K562 (cell line): ENCODE measurements around the gene TMIGD2. TPM values are rescaled to one million over a fixed set of nuclear protein-coding genes. Genes with fewer than 3 reads are reported as not detected.
"Not testable (repeated sequence)": the region's sequence is repeated elsewhere in the genome, so short reads cannot be mapped to it uniquely, and the experiment has no call there.

ENCODE experiments used
- ATAC-seq: fragments of 200-7000 bp; cut with Tn5 transposase; 3 replicates; pipeline ENCODE4 v1.9.1; 2020; ENCODE audit warnings: moderate library complexity
- BruUV-seq: library from RNA; stranded (reverse); fragments of 400-500 nt; replicated peaks from 2 replicates; lab custom pipeline; 2021; lab: Mats Ljungman, UMichigan
- CTCF ChIA-PET: fragments of 300-600 bp; formaldehyde crosslinking; extraction: SDS; loops from one replicate; lab custom pipeline; 2021; ENCODE audit warnings: low intra/inter-chr PET ratio; lab: Yijun Ruan, JAX
- POLR2A ChIA-PET: fragments of 300-600, 350-650 bp; sonication (Branson Sonifier 250); formaldehyde crosslinking; extraction: SDS; loops from one replicate; lab custom pipeline; 2021; ENCODE audit warnings: antibody characterized with exemption, inconsistent platforms; lab: Yijun Ruan, JAX
- DNase-seq, 4 experiments: peaks; one replicate each; pipeline versions ENCODE4 v3.0.0 to v3.0.0-alpha.2; 2011 to 2018; ENCODE audit warnings: low spot score in 3 of 4, mixed read lengths in 3 of 4; ENCODE audit errors: extremely low read depth in 1 of 4
- FAIRE-seq: peaks from 2 replicates; lab custom pipeline; 2011; peaks lifted over from hg19 to GRCh38; lab: Jason Lieb, UNC
- H2AFZ ChIP-seq: 2 replicates; pipeline ENCODE4 v1.6.0; 2011; ENCODE audit warnings: low read depth, low read length, control low read depth, inconsistent platforms
- H3K27ac ChIP-seq: fragments of 200-600 bp; 3 replicates; pipeline ENCODE4 v1.8.0; 2011; ENCODE audit warnings: low read depth, mild to moderate bottlenecking, control low read depth, inconsistent platforms, low read length, moderate library complexity, mixed read lengths; ENCODE audit errors: extremely low read depth
- H3K27me3 ChIP-seq, 2 experiments: fragments of 300-600 bp in 1 of 2; 2 replicates in 1 of 2; 3 replicates in 1 of 2; pipeline versions ENCODE4 v1.6.0 to v1.8.0; 2011; ENCODE audit warnings: inconsistent platforms in 2 of 2, low read length in 2 of 2, mild to moderate bottlenecking in 1 of 2, mixed read lengths in 1 of 2, moderate library complexity in 1 of 2; ENCODE audit not compliant: control insufficient read depth in 2 of 2, insufficient read depth in 2 of 2
- H3K36me3 ChIP-seq: fragments of 300-600 bp; 3 replicates; pipeline ENCODE4 v1.8.0; 2011; ENCODE audit warnings: mild to moderate bottlenecking, low read length, inconsistent platforms; ENCODE audit not compliant: control insufficient read depth, insufficient read depth
- H3K4me1 ChIP-seq, 2 experiments: fragments of 200-600 bp in 1 of 2; replicated peaks in 1 of 2; 2 replicates in 1 of 2; 3 replicates in 1 of 2; pipeline versions ENCODE4 v1.5.1 to v1.8.0; 2011; ENCODE audit warnings: inconsistent platforms in 2 of 2, low read length in 2 of 2, mild to moderate bottlenecking in 1 of 2, mixed read lengths in 1 of 2, moderate library complexity in 1 of 2; ENCODE audit not compliant: control insufficient read depth in 2 of 2, insufficient read depth in 2 of 2
- H3K4me2 ChIP-seq: 2 replicates; pipeline ENCODE4 v1.6.1; 2011; ENCODE audit warnings: low read length, control low read depth, inconsistent platforms, mixed read lengths; ENCODE audit not compliant: insufficient read depth
- H3K4me3 ChIP-seq: fragments of 200-600 bp; sonication (generic), shearing (Covaris generic); 2 replicates; pipeline ENCODE4 v1.5.1; 2016; ENCODE audit warnings: control low read depth, inconsistent platforms
- H3K79me2 ChIP-seq: fragments of 200-600 bp; 3 replicates; pipeline ENCODE4 v1.8.0; 2011; ENCODE audit warnings: low read length, inconsistent platforms; ENCODE audit not compliant: control insufficient read depth, insufficient read depth
- H3K9ac ChIP-seq, 2 experiments: 2 replicates each; pipeline versions ENCODE4 v1.6.0 to v1.6.1; 2011; ENCODE audit warnings: low read depth in 2 of 2, low read length in 2 of 2, control low read depth in 1 of 2, inconsistent platforms in 1 of 2, mild to moderate bottlenecking in 1 of 2, mixed read lengths in 1 of 2; ENCODE audit not compliant: insufficient read depth in 1 of 2
- H3K9me1 ChIP-seq: one replicate; pipeline ENCODE4 v1.6.0; 2011; ENCODE audit warnings: inconsistent platforms, mild to moderate bottlenecking, low read length, moderate library complexity; ENCODE audit not compliant: control insufficient read depth, insufficient read depth
- H3K9me3 ChIP-seq: replicated peaks from 2 replicates; pipeline ENCODE4 v1.5.1; 2011; ENCODE audit warnings: low read depth, low read length, inconsistent platforms; ENCODE audit not compliant: control insufficient read depth, insufficient read depth
- H4K20me1 ChIP-seq: replicated peaks from 2 replicates; pipeline ENCODE4 v1.6.1; 2011; ENCODE audit warnings: low read length, inconsistent platforms, mixed read lengths; ENCODE audit not compliant: control insufficient read depth, insufficient read depth
- BCOR ChIP-seq: fragments of 450-650 bp; IDR thresholded peaks from 2 replicates; pipeline ENCODE4 v1.6.1; 2016
- FOXK1 ChIP-seq: sonication (generic); formaldehyde crosslinking; IDR thresholded peaks from 2 replicates; pipeline ENCODE4 v1.8.0; 2022; ENCODE audit warnings: missing genetic modification reagents, mild to moderate bottlenecking, borderline replicate concordance
- ID3 ChIP-seq, 2 experiments: fragments of 250-450 bp in 1 of 2; fragments of 450-650 bp in 1 of 2; sonication (Bioruptor Pico) in 1 of 2; IDR thresholded peaks; 2 replicates each; pipeline versions ENCODE4 v1.6.1 to v1.8.0; 2016 to 2021; ENCODE audit warnings: mild to moderate bottlenecking in 2 of 2, moderate library complexity in 2 of 2, missing compliant biosample characterization in 1 of 2, missing genetic modification characterization in 1 of 2
- KDM1A ChIP-seq, 2 experiments: fragments of 450-650 bp; IDR thresholded peaks; 2 replicates each; pipeline ENCODE4 v1.6.1; 2016; ENCODE audit warnings: mild to moderate bottlenecking in 2 of 2
- KDM2B ChIP-seq: fragments of 250-450 bp; sonication (Bioruptor Pico); IDR thresholded peaks from 2 replicates; pipeline ENCODE4 v1.8.0; 2021; ENCODE audit warnings: mild to moderate bottlenecking, moderate library complexity
- PTBP1 ChIP-seq: fragments of 200-400 bp; formaldehyde crosslinking; IDR thresholded peaks from 2 replicates; pipeline ENCODE4 v1.6.1; 2017; ENCODE audit warnings: low read depth, low read length
- SMARCA5 ChIP-seq: fragments of 450-650 bp; IDR thresholded peaks from 2 replicates; pipeline ENCODE4 v1.6.1; 2016
- WHSC1 ChIP-seq: IDR thresholded peaks from one replicate; pipeline ENCODE4 v1.6.1; 2012; ENCODE audit warnings: low read length, control low read depth, inconsistent platforms
- ZFP36 ChIP-seq: fragments of 150-350 bp; IDR thresholded peaks from 2 replicates; pipeline ENCODE4 v1.6.1; 2018; ENCODE audit warnings: low read length, low read depth; ENCODE audit not compliant: partially characterized antibody
- WGBS: fragments of 100-300 bp; shearing (Covaris generic); methylation state at CpG from one replicate; pipeline ENCODE4 v1.1.6; 2016; ENCODE audit warnings: low coverage, mixed read lengths; ENCODE audit not compliant: insufficient coverage; ENCODE audit errors: missing lambda C conversion rate; 5-methylcytosine and 5-hydroxymethylcytosine counted together
- in situ Hi-C: fragments of 300-500 bp; cut with MboI; formaldehyde crosslinking; loops from 4 replicates; pipeline ENCODE4 v1.15.0; 2018; ENCODE audit warnings: inconsistent platforms, mixed read lengths
- intact Hi-C: fragments of 100-400 bp; cut with micrococcal nuclease; formaldehyde crosslinking; loops from 2 replicates; pipeline ENCODE4 v1.14.2; 2022
- polyA plus RNA-seq, 8 experiments: library from polyadenylated mRNA; depleted of rRNA in 4 of 8; stranded (reverse) in 5 of 8; unstranded in 3 of 8; fragments of >200 nt; fragmentation: Nextera tagmentation in 2 of 8; fragmentation: Illumina TruSeq in 1 of 8; extraction: Ambion mirVana in 2 of 8; extraction: Trizol in 1 of 8; gene quantifications; 2 replicates each; pipeline versions ENCODE4 v1.2.1 to v1.2.3, GENCODE V29; 2011 to 2014; ENCODE audit warnings: inconsistent platforms in 1 of 8, missing spikeins in 1 of 8
- total RNA-seq, 7 experiments: library from RNA; depleted of rRNA in 6 of 7; stranded (reverse); fragments of >200 nt in 6 of 7; fragmentation: Illumina TruSeq in 2 of 7; extraction: Trizol in 2 of 7; gene quantifications; 2 replicates each; pipeline versions ENCODE4 v1.2.1 to v1.2.3, GENCODE V29; 2011 to 2021; ENCODE audit warnings: low replicate concordance in 1 of 7

TMIGD2 gene
- total and polyA plus RNA-seq, 9 of the 15 experiments (the other 6 are each of a cell fraction or from before 2014, with no cell fraction given) = not detected

- H3K79me2 ChIP-seq = no peaks in the 10 kb centered on the region; the same call in 2 of the 3 replicates
- peaks cover 0 to 27% of the 10 kb centered on the region in 2 experiments; a peak in 2 of 5 replicates for H3K4me1 ChIP-seq
- H2AFZ ChIP-seq = no peak overlapping the region
- POLR2A ChIA-PET = interaction anchor here (2.1 kb wide), 1 partner anchor 9 kb away, joined by 7 read pairs; no protein-coding TSS in a partner anchor
- no peaks in the 10 kb centered on the region for H3K27me3 ChIP-seq
- H3K27ac ChIP-seq = no peak overlapping the region
- H3K4me3 ChIP-seq = no peak overlapping the region
- H3K9me3 ChIP-seq = no peaks in the 10 kb centered on the region
- FAIRE-seq (no peak), ATAC-seq (no peak), DNase-seq (no peak)
- H3K36me3 ChIP-seq = peaks cover 22% of the 10 kb centered on the region; the same call in 2 of the 3 replicates
- no peak overlapping the region for H3K4me2 ChIP-seq
- 69% methylated on average over 4 of the region's 8 CpGs for WGBS
- TF ChIP-seq FOXK1 (CRISPR knock-in tag) (no peak), KDM2B (CRISPR knock-in tag) (no peak), BCOR (peak; percentile 88), SMARCA5 (peak; percentile 86), PTBP1 (0 out of 2 replicates have a peak, but pooled peaks have one; percentile 55), KDM1A (IDR thresholded peaks at IDR 0.05) (peak; percentile 66 to 81; a peak in 3 of 4 replicates), ID3 (CRISPR knock-in tag; IDR thresholded peaks at IDR 0.05) (no peak), ID3 (tag; IDR thresholded peaks at IDR 0.05) (no peak), ZFP36 (peak; percentile 73), WHSC1 (no peak)
- H3K9me1 ChIP-seq = no peaks in the 10 kb centered on the region
- no TSS peak for BruUV-seq
- CTCF ChIA-PET = interaction anchor here (0.5 kb wide), 1 partner anchor 78 kb away, joined by 3 read pairs; no protein-coding TSS in a partner anchor
- intact Hi-C loops (no loop called here), in situ Hi-C loops (no loop called here)
- H3K9ac ChIP-seq = peak overlapping the region in 1 of 2 experiments; percentile 79; a peak in 2 of 4 replicates
- H4K20me1 ChIP-seq = peaks cover 3% of the 10 kb centered on the region; the same call in 1 of the 2 replicates
Observed at GRCh38 chr19:4350111-4350510, 47.9 kb upstream of the TMIGD2 start.

- BruUV-seq = not testable (repeated sequence)
Observed at GRCh38 chr19:4349225-4349624, 47.0 kb upstream of the TMIGD2 start.

More at GRCh38 chr19:4349225-4349624, 47.0 kb upstream of the TMIGD2 start:
- 93% methylated on average over 11 of the region's 16 CpGs for WGBS
- FAIRE-seq, H3K9me3 ChIP-seq, H3K27me3 ChIP-seq, H3K4me3 ChIP-seq, ATAC-seq, H3K27ac ChIP-seq, H3K9ac ChIP-seq, H3K9me1 ChIP-seq, H2AFZ ChIP-seq, H4K20me1 ChIP-seq, intact Hi-C loops, H3K4me2 ChIP-seq, DNase-seq, H3K79me2 ChIP-seq: not testable (repeated sequence)
- CTCF ChIA-PET = interaction anchor here (0.7 kb wide), 1 partner anchor 83 kb away, joined by 3 read pairs; no protein-coding TSS in a partner anchor
- Histone ChIP-seq H3K4me1 (peaks cover under 1 to 25% of the 10 kb centered on the region in 2 experiments; a peak in 4 of 5 replicates), H3K36me3 (peaks cover 21% of the 10 kb centered on the region; the same call in 2 of the 3 replicates)
- in situ Hi-C loops = loop anchor here (10.0 kb wide), 1 partner anchor 74 kb away; the partner anchor contains the start of gene SHD
- POLR2A ChIA-PET = interaction anchor here (2.1 kb wide), 1 partner anchor 10 kb away, joined by 7 read pairs; no protein-coding TSS in a partner anchor
